GM23338 (cell line): ENCODE measurements around the gene HSPD1. TPM values are rescaled to one million over a fixed set of nuclear protein-coding genes. Genes with fewer than 3 reads are reported as not detected.

ENCODE experiments used
- ATAC-seq: fragments of 200-7000 bp; cut with Tn5 transposase; 3 replicates; pipeline ENCODE4 v1.9.1; 2020
- DNase-seq: peaks from one replicate; pipeline ENCODE4 v3.0.0-alpha.2; 2015; ENCODE audit warnings: low spot score
- H2AFZ ChIP-seq: fragments of 200-600 bp; sonication (generic); 2 replicates; pipeline ENCODE4 v1.8.0; 2016; ENCODE audit warnings: antibody characterized with exemption, mild to moderate bottlenecking, moderate library complexity
- H3F3A ChIP-seq: fragments of 200-600 bp; sonication (generic); replicated peaks from 2 replicates; pipeline ENCODE4 v1.8.0; 2017; ENCODE audit warnings: antibody characterized with exemption, mixed run types, low read depth
- H3K27ac ChIP-seq: fragments of 200-600 bp; sonication (generic); 2 replicates; pipeline ENCODE4 v1.6.1; 2016; ENCODE audit warnings: low read depth
- H3K27me3 ChIP-seq: fragments of 200-600 bp; sonication (generic); 2 replicates; pipeline ENCODE4 v1.8.0; 2016; ENCODE audit warnings: mild to moderate bottlenecking, mixed run types, moderate library complexity; ENCODE audit not compliant: insufficient read depth
- H3K36me3 ChIP-seq: fragments of 200-600 bp; sonication (generic); 2 replicates; pipeline ENCODE4 v1.8.0; 2016; ENCODE audit warnings: mild to moderate bottlenecking; ENCODE audit not compliant: insufficient read depth
- H3K4me1 ChIP-seq: fragments of 200-600 bp; sonication (generic); 2 replicates; pipeline ENCODE4 v1.8.0; 2016; ENCODE audit warnings: mild to moderate bottlenecking, moderate library complexity; ENCODE audit not compliant: insufficient read depth
- H3K4me2 ChIP-seq: fragments of 200-600 bp; sonication (generic); 2 replicates; pipeline ENCODE4 v1.7.1; 2017; ENCODE audit warnings: mixed run types
- H3K4me3 ChIP-seq: fragments of 200-600 bp; sonication (generic); 2 replicates; pipeline ENCODE4 v1.6.1; 2016; ENCODE audit warnings: mixed run types
- H3K79me2 ChIP-seq: fragments of 200-600 bp; sonication (generic); replicated peaks from 2 replicates; pipeline ENCODE4 v1.8.0; 2017; ENCODE audit warnings: mild to moderate bottlenecking; ENCODE audit not compliant: insufficient read depth
- H3K9me2 ChIP-seq: fragments of 200-600 bp; sonication (generic); 2 replicates; pipeline ENCODE4 v1.8.0; 2017; ENCODE audit not compliant: insufficient read depth
- H4K20me1 ChIP-seq: fragments of 200-600 bp; sonication (generic); replicated peaks from 2 replicates; pipeline ENCODE4 v1.8.0; 2017; ENCODE audit warnings: mild to moderate bottlenecking; ENCODE audit not compliant: insufficient read depth
- H3K27ac Mint-ChIP-seq: 2 replicates; pipeline ENCODE4 v1.8.0; 2020; ENCODE audit warnings: inconsistent platforms, mild to moderate bottlenecking, moderate library complexity, mixed read lengths
- H3K27me3 Mint-ChIP-seq: 3 replicates; pipeline ENCODE4 v1.8.0; 2022; ENCODE audit warnings: low read depth, mild to moderate bottlenecking, moderate library complexity, mixed read lengths, inconsistent platforms; ENCODE audit not compliant: insufficient read depth, poor library complexity
- H3K36me3 Mint-ChIP-seq: 3 replicates; pipeline ENCODE4 v1.8.0; 2021; ENCODE audit warnings: low read depth, mild to moderate bottlenecking, inconsistent platforms, moderate library complexity, mixed read lengths
- H3K4me1 Mint-ChIP-seq: 3 replicates; pipeline ENCODE4 v1.8.0; 2020; ENCODE audit warnings: mild to moderate bottlenecking, inconsistent platforms, mixed read lengths
- H3K4me3 Mint-ChIP-seq: 3 replicates; pipeline ENCODE4 v1.8.0; 2021; ENCODE audit warnings: moderate library complexity, mild to moderate bottlenecking, inconsistent platforms, mixed read lengths
- H3K9me3 Mint-ChIP-seq: 3 replicates; pipeline ENCODE4 v1.8.0; 2020; ENCODE audit warnings: moderate library complexity, mild to moderate bottlenecking, inconsistent platforms, mixed read lengths
- EZH2 ChIP-seq: fragments of 200-600 bp; sonication (generic); IDR thresholded peaks from one replicate; pipeline ENCODE4 v1.8.0; 2017; ENCODE audit warnings: antibody characterized with exemption, mild to moderate bottlenecking, low read depth; ENCODE audit not compliant: unreplicated experiment
- EZH2phosphoT487 ChIP-seq: fragments of 200-600 bp; sonication (generic); IDR thresholded peaks from one replicate; pipeline ENCODE4 v1.8.1; 2018; ENCODE audit warnings: antibody characterized with exemption; ENCODE audit not compliant: unreplicated experiment
- NANOG ChIP-seq: IDR thresholded peaks from 2 replicates; pipeline ENCODE4 v1.6.1; 2016; ENCODE audit warnings: antibody characterized with exemption, borderline replicate concordance
- POLR2AphosphoS5 ChIP-seq: IDR thresholded peaks from 2 replicates; pipeline ENCODE4 v1.6.1; 2016; ENCODE audit warnings: antibody characterized with exemption, low read depth
- STAT1 ChIP-seq: IDR thresholded peaks from one replicate; pipeline ENCODE4 v1.6.1; 2016; ENCODE audit warnings: antibody characterized with exemption; ENCODE audit not compliant: unreplicated experiment
- ZNF114 ChIP-seq: fragments of 250-450 bp; sonication (Bioruptor Pico); IDR thresholded peaks from 2 replicates; pipeline ENCODE4 v1.5.0; 2020; ENCODE audit warnings: mild to moderate bottlenecking, moderate library complexity
- ZNF331 ChIP-seq: fragments of 250-450 bp; sonication (Bioruptor Pico); IDR thresholded peaks from 2 replicates; pipeline ENCODE4 v1.5.0; 2020; ENCODE audit warnings: low read depth, mild to moderate bottlenecking, moderate library complexity
- polyA plus RNA-seq: library from polyadenylated mRNA; unstranded; fragments of >200 nt; fragmentation: Nextera tagmentation; extraction: Ambion mirVana; gene quantifications from 2 replicates; pipeline ENCODE4 v1.2.1, GENCODE V29; 2016
- total RNA-seq: library from RNA; depleted of rRNA; stranded (reverse); fragments of >200 nt; shearing (Covaris generic); gene quantifications from 2 replicates; pipeline ENCODE4 v1.2.3, GENCODE V29; 2014
- TF ChIP-seq, protein P1 (sequence below): IDR thresholded peaks from one replicate; pipeline ENCODE4 v1.6.1; 2018; ENCODE audit warnings: antibody characterized with exemption; ENCODE audit not compliant: unreplicated experiment
- TF ChIP-seq, protein P2 (sequence below): fragments of 250-450 bp; sonication (Bioruptor Pico); IDR thresholded peaks from 2 replicates; pipeline ENCODE4 v1.5.0; 2020; ENCODE audit warnings: mild to moderate bottlenecking, moderate library complexity
- TF ChIP-seq, protein P3 (sequence below), 2 experiments: fragments of 200-600 bp in 1 of 2; sonication (generic) in 1 of 2; conservative IDR thresholded peaks; 2 replicates each; pipeline versions ENCODE4 v1.5.1 to v1.6.1; 2016 to 2017; ENCODE audit warnings: antibody characterized with exemption in 2 of 2, low read depth in 2 of 2, mild to moderate bottlenecking in 2 of 2, moderate library complexity in 1 of 2
- TF ChIP-seq, protein P4 (sequence below): IDR thresholded peaks from 2 replicates; pipeline ENCODE4 v1.6.1; 2016; ENCODE audit warnings: antibody characterized with exemption

HSPD1 gene
- total and polyA plus RNA-seq, 2 experiments from 2014 or later = 880 to 1,188 TPM

DNA sequence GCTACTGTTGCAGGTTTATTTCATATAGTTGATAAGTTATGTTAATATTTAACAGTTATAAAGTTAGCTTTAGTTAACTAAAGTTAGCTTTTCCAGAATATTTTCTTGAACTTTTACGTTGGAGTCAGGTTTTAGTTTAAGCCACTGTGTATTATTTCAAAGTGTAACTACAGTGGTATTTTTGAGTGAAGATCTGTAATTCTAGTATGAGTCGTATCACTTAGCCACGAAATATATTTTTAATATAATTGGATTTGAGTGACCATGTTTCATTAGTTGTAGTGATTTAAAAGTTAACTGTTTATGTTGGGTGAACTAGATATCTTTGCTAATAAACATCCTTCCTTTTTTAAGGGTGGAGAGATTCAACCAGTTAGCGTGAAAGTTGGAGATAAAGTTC is 3.0 kb upstream of the HSPD1 start:
- Histone ChIP-seq H4K20me1 (peaks cover 16% of the 10 kb centered on the region), H3K4me1 (peaks cover 15% of the 10 kb centered on the region), H3K27ac (peak overlapping the region; percentile 4), H3K4me2 (peak overlapping the region; percentile 94), H3K79me2 (peaks cover 55% of the 10 kb centered on the region), H3K36me3 (peaks cover 31% of the 10 kb centered on the region), H3F3A (peaks cover 17% of the 10 kb centered on the region; the same call in 1 of the 2 replicates), H3K27me3 (no peaks in the 10 kb centered on the region), H3K9me2 (no peaks in the 10 kb centered on the region), H2AFZ (no peak overlapping the region), H3K4me3 (peak overlapping the region; percentile 84; the same call in 1 of the 2 replicates)
- peaks cover 17% of the 10 kb centered on the region for H3K4me1 Mint-ChIP-seq
- no peak for ATAC-seq
- H3K36me3 Mint-ChIP-seq = peaks cover 66% of the 10 kb centered on the region
- no peak overlapping the region for H3K27ac Mint-ChIP-seq
- H3K4me3 Mint-ChIP-seq = peak overlapping the region; percentile 96
- TF ChIP-seq, protein P1, sequence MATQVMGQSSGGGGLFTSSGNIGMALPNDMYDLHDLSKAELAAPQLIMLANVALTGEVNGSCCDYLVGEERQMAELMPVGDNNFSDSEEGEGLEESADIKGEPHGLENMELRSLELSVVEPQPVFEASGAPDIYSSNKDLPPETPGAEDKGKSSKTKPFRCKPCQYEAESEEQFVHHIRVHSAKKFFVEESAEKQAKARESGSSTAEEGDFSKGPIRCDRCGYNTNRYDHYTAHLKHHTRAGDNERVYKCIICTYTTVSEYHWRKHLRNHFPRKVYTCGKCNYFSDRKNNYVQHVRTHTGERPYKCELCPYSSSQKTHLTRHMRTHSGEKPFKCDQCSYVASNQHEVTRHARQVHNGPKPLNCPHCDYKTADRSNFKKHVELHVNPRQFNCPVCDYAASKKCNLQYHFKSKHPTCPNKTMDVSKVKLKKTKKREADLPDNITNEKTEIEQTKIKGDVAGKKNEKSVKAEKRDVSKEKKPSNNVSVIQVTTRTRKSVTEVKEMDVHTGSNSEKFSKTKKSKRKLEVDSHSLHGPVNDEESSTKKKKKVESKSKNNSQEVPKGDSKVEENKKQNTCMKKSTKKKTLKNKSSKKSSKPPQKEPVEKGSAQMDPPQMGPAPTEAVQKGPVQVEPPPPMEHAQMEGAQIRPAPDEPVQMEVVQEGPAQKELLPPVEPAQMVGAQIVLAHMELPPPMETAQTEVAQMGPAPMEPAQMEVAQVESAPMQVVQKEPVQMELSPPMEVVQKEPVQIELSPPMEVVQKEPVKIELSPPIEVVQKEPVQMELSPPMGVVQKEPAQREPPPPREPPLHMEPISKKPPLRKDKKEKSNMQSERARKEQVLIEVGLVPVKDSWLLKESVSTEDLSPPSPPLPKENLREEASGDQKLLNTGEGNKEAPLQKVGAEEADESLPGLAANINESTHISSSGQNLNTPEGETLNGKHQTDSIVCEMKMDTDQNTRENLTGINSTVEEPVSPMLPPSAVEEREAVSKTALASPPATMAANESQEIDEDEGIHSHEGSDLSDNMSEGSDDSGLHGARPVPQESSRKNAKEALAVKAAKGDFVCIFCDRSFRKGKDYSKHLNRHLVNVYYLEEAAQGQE = no peak
- TF ChIP-seq ZNF331 (CRISPR knock-in tag) (no peak), EZH2phosphoT487 (no peak), NANOG (no peak), ZNF114 (CRISPR knock-in tag) (no peak), STAT1 (no peak), EZH2 (no peak), POLR2AphosphoS5 (no peak)
- TF ChIP-seq, protein P2, sequence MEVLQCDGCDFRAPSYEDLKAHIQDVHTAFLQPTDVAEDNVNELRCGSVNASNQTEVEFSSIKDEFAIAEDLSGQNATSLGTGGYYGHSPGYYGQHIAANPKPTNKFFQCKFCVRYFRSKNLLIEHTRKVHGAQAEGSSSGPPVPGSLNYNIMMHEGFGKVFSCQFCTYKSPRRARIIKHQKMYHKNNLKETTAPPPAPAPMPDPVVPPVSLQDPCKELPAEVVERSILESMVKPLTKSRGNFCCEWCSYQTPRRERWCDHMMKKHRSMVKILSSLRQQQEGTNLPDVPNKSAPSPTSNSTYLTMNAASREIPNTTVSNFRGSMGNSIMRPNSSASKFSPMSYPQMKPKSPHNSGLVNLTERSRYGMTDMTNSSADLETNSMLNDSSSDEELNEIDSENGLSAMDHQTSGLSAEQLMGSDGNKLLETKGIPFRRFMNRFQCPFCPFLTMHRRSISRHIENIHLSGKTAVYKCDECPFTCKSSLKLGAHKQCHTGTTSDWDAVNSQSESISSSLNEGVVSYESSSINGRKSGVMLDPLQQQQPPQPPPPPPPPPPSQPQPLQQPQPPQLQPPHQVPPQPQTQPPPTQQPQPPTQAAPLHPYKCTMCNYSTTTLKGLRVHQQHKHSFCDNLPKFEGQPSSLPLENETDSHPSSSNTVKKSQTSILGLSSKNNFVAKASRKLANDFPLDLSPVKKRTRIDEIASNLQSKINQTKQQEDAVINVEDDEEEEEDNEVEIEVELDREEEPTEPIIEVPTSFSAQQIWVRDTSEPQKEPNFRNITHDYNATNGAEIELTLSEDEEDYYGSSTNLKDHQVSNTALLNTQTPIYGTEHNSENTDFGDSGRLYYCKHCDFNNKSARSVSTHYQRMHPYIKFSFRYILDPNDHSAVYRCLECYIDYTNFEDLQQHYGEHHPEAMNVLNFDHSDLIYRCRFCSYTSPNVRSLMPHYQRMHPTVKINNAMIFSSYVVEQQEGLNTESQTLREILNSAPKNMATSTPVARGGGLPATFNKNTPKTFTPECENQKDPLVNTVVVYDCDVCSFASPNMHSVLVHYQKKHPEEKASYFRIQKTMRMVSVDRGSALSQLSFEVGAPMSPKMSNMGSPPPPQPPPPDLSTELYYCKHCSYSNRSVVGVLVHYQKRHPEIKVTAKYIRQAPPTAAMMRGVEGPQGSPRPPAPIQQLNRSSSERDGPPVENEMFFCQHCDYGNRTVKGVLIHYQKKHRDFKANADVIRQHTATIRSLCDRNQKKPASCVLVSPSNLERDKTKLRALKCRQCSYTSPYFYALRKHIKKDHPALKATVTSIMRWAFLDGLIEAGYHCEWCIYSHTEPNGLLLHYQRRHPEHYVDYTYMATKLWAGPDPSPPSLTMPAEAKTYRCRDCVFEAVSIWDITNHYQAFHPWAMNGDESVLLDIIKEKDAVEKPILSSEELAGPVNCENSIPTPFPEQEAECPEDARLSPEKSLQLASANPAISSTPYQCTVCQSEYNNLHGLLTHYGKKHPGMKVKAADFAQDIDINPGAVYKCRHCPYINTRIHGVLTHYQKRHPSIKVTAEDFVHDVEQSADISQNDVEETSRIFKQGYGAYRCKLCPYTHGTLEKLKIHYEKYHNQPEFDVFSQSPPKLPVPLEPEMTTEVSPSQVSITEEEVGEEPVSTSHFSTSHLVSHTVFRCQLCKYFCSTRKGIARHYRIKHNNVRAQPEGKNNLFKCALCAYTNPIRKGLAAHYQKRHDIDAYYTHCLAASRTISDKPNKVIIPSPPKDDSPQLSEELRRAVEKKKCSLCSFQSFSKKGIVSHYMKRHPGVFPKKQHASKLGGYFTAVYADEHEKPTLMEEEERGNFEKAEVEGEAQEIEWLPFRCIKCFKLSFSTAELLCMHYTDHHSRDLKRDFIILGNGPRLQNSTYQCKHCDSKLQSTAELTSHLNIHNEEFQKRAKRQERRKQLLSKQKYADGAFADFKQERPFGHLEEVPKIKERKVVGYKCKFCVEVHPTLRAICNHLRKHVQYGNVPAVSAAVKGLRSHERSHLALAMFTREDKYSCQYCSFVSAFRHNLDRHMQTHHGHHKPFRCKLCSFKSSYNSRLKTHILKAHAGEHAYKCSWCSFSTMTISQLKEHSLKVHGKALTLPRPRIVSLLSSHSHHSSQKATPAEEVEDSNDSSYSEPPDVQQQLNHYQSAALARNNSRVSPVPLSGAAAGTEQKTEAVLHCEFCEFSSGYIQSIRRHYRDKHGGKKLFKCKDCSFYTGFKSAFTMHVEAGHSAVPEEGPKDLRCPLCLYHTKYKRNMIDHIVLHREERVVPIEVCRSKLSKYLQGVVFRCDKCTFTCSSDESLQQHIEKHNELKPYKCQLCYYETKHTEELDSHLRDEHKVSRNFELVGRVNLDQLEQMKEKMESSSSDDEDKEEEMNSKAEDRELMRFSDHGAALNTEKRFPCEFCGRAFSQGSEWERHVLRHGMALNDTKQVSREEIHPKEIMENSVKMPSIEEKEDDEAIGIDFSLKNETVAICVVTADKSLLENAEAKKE (CRISPR knock-in tag) = no peak
- TF ChIP-seq, protein P3, sequence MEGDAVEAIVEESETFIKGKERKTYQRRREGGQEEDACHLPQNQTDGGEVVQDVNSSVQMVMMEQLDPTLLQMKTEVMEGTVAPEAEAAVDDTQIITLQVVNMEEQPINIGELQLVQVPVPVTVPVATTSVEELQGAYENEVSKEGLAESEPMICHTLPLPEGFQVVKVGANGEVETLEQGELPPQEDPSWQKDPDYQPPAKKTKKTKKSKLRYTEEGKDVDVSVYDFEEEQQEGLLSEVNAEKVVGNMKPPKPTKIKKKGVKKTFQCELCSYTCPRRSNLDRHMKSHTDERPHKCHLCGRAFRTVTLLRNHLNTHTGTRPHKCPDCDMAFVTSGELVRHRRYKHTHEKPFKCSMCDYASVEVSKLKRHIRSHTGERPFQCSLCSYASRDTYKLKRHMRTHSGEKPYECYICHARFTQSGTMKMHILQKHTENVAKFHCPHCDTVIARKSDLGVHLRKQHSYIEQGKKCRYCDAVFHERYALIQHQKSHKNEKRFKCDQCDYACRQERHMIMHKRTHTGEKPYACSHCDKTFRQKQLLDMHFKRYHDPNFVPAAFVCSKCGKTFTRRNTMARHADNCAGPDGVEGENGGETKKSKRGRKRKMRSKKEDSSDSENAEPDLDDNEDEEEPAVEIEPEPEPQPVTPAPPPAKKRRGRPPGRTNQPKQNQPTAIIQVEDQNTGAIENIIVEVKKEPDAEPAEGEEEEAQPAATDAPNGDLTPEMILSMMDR (conservative IDR thresholded peaks at IDR 0.05; ENCODE audit: low read depth in 2 of 2) = no peak
- TF ChIP-seq, protein P4, sequence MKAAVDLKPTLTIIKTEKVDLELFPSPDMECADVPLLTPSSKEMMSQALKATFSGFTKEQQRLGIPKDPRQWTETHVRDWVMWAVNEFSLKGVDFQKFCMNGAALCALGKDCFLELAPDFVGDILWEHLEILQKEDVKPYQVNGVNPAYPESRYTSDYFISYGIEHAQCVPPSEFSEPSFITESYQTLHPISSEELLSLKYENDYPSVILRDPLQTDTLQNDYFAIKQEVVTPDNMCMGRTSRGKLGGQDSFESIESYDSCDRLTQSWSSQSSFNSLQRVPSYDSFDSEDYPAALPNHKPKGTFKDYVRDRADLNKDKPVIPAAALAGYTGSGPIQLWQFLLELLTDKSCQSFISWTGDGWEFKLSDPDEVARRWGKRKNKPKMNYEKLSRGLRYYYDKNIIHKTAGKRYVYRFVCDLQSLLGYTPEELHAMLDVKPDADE = no peak
- DNase-seq = no peak
- peaks cover 9% of the 10 kb centered on the region; the same call in 2 of the 3 replicates for H3K9me3 Mint-ChIP-seq
- peaks cover 5% of the 10 kb centered on the region for H3K27me3 Mint-ChIP-seq
